Testis (tissue), 2 donors: ENCODE results near the gene MTMR3.

Experiments used
- CTCF ChIP-seq, 3 experiments: fragments of 450-650 bp in 2 of 3; fragments of 200-600 bp in 1 of 3; sonication (generic) in 1 of 3; IDR thresholded peaks; one replicate each; pipeline ENCODE4 v1.5.1; 2016 to 2019; ENCODE audit warnings: antibody characterized with exemption in 3 of 3, mild to moderate bottlenecking in 2 of 3, moderate library complexity in 1 of 3
- POLR2A ChIP-seq: fragments of 450-650 bp; IDR thresholded peaks from one replicate; pipeline ENCODE4 v1.6.1; 2017; ENCODE audit warnings: antibody characterized with exemption, mild to moderate bottlenecking, moderate library complexity

GRCh38 chr22:30007361-30007760, 124.4 kb downstream of the MTMR3 start:
- TF ChIP-seq CTCF (IDR thresholded peaks at IDR 0.05) (no peak), POLR2A (no peak)
